HTERT RPE-1 (cell line): ENCODE results near the gene FBXL7.

ENCODE experiments used
- in situ Hi-C: fragments of 300-500 bp; cut with MboI; formaldehyde crosslinking; loops from 4 replicates; pipeline ENCODE4 v1.14.3; 2020; ENCODE audit warnings: low sequenced_read_pairs

Gene FBXL7

GRCh38 chr5:15794052-15794985 is 294.3 kb downstream of the FBXL7 start:
- in situ Hi-C loops, result no loop called here

- in situ Hi-C loops, result no loop called here
Observed at GRCh38 chr5:15796096-15796495, 296.1 kb downstream of the FBXL7 start.

- in situ Hi-C loops, result no loop called here
Observed at GRCh38 chr5:15796557-15796956, 296.6 kb downstream of the FBXL7 start.

GRCh38 chr5:15797116-15797515 is 297.1 kb downstream of the FBXL7 start:
- in situ Hi-C loops, result no loop called here

GRCh38 chr5:15798006-15798405 is 298.0 kb downstream of the FBXL7 start:
- in situ Hi-C loops, result no loop called here

- in situ Hi-C loops, result no loop called here
Observed at GRCh38 chr5:15799014-15799413, 299.0 kb downstream of the FBXL7 start.

GRCh38 chr5:15799612-15800011 is 299.6 kb downstream of the FBXL7 start:
- in situ Hi-C loops, result no loop called here

GRCh38 chr5:15803280-15803679 is 303.3 kb downstream of the FBXL7 start:
- in situ Hi-C loops, result no loop called here

GRCh38 chr5:15806613-15807012 is 306.6 kb downstream of the FBXL7 start:
- in situ Hi-C loops, result no loop called here

GRCh38 chr5:15807248-15807647 is 307.3 kb downstream of the FBXL7 start:
- in situ Hi-C loops, result no loop called here

- in situ Hi-C loops, result no loop called here
Observed at GRCh38 chr5:15807871-15808270, 307.9 kb downstream of the FBXL7 start.

GRCh38 chr5:15808577-15808976 is 308.6 kb downstream of the FBXL7 start:
- in situ Hi-C loops, result no loop called here

GRCh38 chr5:15819617-15820016 is 319.6 kb downstream of the FBXL7 start:
- in situ Hi-C loops, result no loop called here

- in situ Hi-C loops, result no loop called here
Observed at GRCh38 chr5:15821506-15821905, 321.5 kb downstream of the FBXL7 start.

GRCh38 chr5:15823398-15823797 is 323.4 kb downstream of the FBXL7 start:
- in situ Hi-C loops, result no loop called here

GRCh38 chr5:15827741-15828140 is 327.8 kb downstream of the FBXL7 start:
- in situ Hi-C loops, result no loop called here

- in situ Hi-C loops, result no loop called here
Observed at GRCh38 chr5:15831408-15831807, 331.4 kb downstream of the FBXL7 start.

GRCh38 chr5:15833365-15833764 is 333.4 kb downstream of the FBXL7 start:
- in situ Hi-C loops, result no loop called here

- in situ Hi-C loops, result no loop called here
Observed at GRCh38 chr5:15834596-15835245, 334.7 kb downstream of the FBXL7 start.

GRCh38 chr5:15835514-15835913 is 335.5 kb downstream of the FBXL7 start:
- in situ Hi-C loops, result no loop called here

GRCh38 chr5:15837551-15838289 is 337.7 kb downstream of the FBXL7 start:
- in situ Hi-C loops, result no loop called here
